WTC11 (cell line): Measurements from ENCODE around the gene SPACDR. TPM values are rescaled to one million over a fixed set of nuclear protein-coding genes. Genes with fewer than 3 reads are reported as not detected.

Experiments
- ATAC-seq: fragments of 200-7000 bp; cut with Tn5 transposase; 2 replicates; pipeline ENCODE4 v1.10.0; 2021; ENCODE audit warnings: mild to moderate bottlenecking, moderate library complexity
- CTCF ChIA-PET: fragments of 300-600 bp; sonication (Branson Sonifier 250); formaldehyde crosslinking; loops from one replicate; lab custom pipeline; 2021; ENCODE audit warnings: antibody characterized with exemption; lab: Charles Lee
- POLR2A ChIA-PET: fragments of 350-600 bp; sonication (Branson Sonifier 250); formaldehyde crosslinking; loops from one replicate; lab custom pipeline; 2021; ENCODE audit warnings: antibody characterized with exemption; lab: Charles Lee
- DNase-seq: peaks from one replicate; pipeline ENCODE4 v3.0.0; 2021; ENCODE audit warnings: low spot score
- H3K27ac Mint-ChIP-seq: 2 replicates; pipeline ENCODE4 v1.8.0; 2021; ENCODE audit warnings: mixed read lengths
- H3K27me3 Mint-ChIP-seq: 2 replicates; pipeline ENCODE4 v1.8.0; 2021; ENCODE audit warnings: low read depth, mild to moderate bottlenecking, moderate library complexity, mixed read lengths
- H3K36me3 Mint-ChIP-seq: 2 replicates; pipeline ENCODE4 v1.8.0; 2021; ENCODE audit warnings: mixed read lengths
- H3K4me1 Mint-ChIP-seq: 2 replicates; pipeline ENCODE4 v1.8.0; 2022; ENCODE audit warnings: mixed read lengths
- H3K4me3 Mint-ChIP-seq: 2 replicates; pipeline ENCODE4 v1.8.0; 2021; ENCODE audit warnings: mild to moderate bottlenecking, moderate library complexity, mixed read lengths
- H3K9me3 Mint-ChIP-seq: 2 replicates; pipeline ENCODE4 v1.8.0; 2021; ENCODE audit warnings: mixed read lengths
- ATF3 ChIP-seq: sonication (generic); formaldehyde crosslinking; conservative IDR thresholded peaks from 2 replicates; pipeline ENCODE4 v1.8.1; 2022; ENCODE audit warnings: mild to moderate bottlenecking, missing genetic modification reagents
- CREB1 ChIP-seq: sonication (generic); formaldehyde crosslinking; IDR thresholded peaks from 2 replicates; pipeline ENCODE4 v1.8.0; 2023; ENCODE audit warnings: mild to moderate bottlenecking, missing genetic modification reagents
- E2F4 ChIP-seq: sonication (generic); formaldehyde crosslinking; IDR thresholded peaks from 2 replicates; pipeline ENCODE4 v1.8.1; 2022; ENCODE audit warnings: low read depth, mild to moderate bottlenecking, moderate library complexity, missing genetic modification reagents, borderline replicate concordance
- FOXP4 ChIP-seq: sonication (generic); formaldehyde crosslinking; IDR thresholded peaks from 2 replicates; pipeline ENCODE4 v1.8.0; 2022; ENCODE audit warnings: mild to moderate bottlenecking, missing genetic modification reagents
- HMGA2 ChIP-seq: fragments of 250-450 bp; sonication (Bioruptor Pico); IDR thresholded peaks from 2 replicates; pipeline ENCODE4 v1.4.0; 2021; ENCODE audit warnings: mild to moderate bottlenecking, moderate library complexity
- KAT7 ChIP-seq: sonication (generic); formaldehyde crosslinking; IDR thresholded peaks from 2 replicates; pipeline ENCODE4 v1.8.1; 2023; ENCODE audit warnings: missing genetic modification reagents, mild to moderate bottlenecking, borderline replicate concordance
- NR3C1 ChIP-seq: sonication (generic); formaldehyde crosslinking; conservative IDR thresholded peaks from 2 replicates; pipeline ENCODE4 v1.8.1; 2023; ENCODE audit warnings: low read depth, mild to moderate bottlenecking, missing genetic modification reagents
- PRRX2 ChIP-seq: fragments of 250-450 bp; sonication (Bioruptor Pico); IDR thresholded peaks from 2 replicates; pipeline ENCODE4 v1.8.0; 2021; ENCODE audit warnings: mild to moderate bottlenecking
- SMAD3 ChIP-seq: sonication (generic); formaldehyde crosslinking; IDR thresholded peaks from 2 replicates; pipeline ENCODE4 v1.8.0; 2022; ENCODE audit warnings: missing genetic modification reagents, mild to moderate bottlenecking, borderline replicate concordance
- SP1 ChIP-seq: sonication (generic); formaldehyde crosslinking; conservative IDR thresholded peaks from 2 replicates; pipeline ENCODE4 v1.8.1; 2022; ENCODE audit warnings: missing genetic modification reagents
- TCF7 ChIP-seq: sonication (generic); formaldehyde crosslinking; IDR thresholded peaks from 2 replicates; pipeline ENCODE4 v1.8.0; 2022; ENCODE audit warnings: mild to moderate bottlenecking, low read depth, missing genetic modification reagents, moderate library complexity
- TEAD4 ChIP-seq: sonication (generic); formaldehyde crosslinking; IDR thresholded peaks from 2 replicates; pipeline ENCODE4 v1.8.0; 2022; ENCODE audit warnings: mild to moderate bottlenecking, missing genetic modification reagents
- TP53 ChIP-seq: sonication (generic); formaldehyde crosslinking; IDR thresholded peaks from 2 replicates; pipeline ENCODE4 v1.8.1; 2023; ENCODE audit warnings: mild to moderate bottlenecking, missing genetic modification reagents
- ZNF263 ChIP-seq: sonication (generic); formaldehyde crosslinking; IDR thresholded peaks from 2 replicates; pipeline ENCODE4 v1.8.1; 2022; ENCODE audit warnings: low read depth, mild to moderate bottlenecking, moderate library complexity, missing genetic modification reagents
- ZNF396 ChIP-seq: fragments of 250-450 bp; sonication (Bioruptor Pico); IDR thresholded peaks from 2 replicates; pipeline ENCODE4 v1.8.0; 2021; ENCODE audit warnings: mild to moderate bottlenecking, moderate library complexity, borderline replicate concordance
- total RNA-seq: library from RNA; stranded (reverse); gene quantifications from 3 replicates; pipeline ENCODE4 v1.2.3, GENCODE V29; 2021
- TF ChIP-seq, protein P1 (sequence below): sonication (generic); formaldehyde crosslinking; IDR thresholded peaks from 2 replicates; pipeline ENCODE4 v1.8.1; 2022; ENCODE audit warnings: mild to moderate bottlenecking, moderate library complexity, missing genetic modification reagents
- TF ChIP-seq, protein P2 (sequence below): sonication (generic); formaldehyde crosslinking; IDR thresholded peaks from 2 replicates; pipeline ENCODE4 v1.8.1; 2022; ENCODE audit warnings: missing genetic modification reagents, borderline replicate concordance
- TF ChIP-seq, protein P3 (sequence below): sonication (generic); formaldehyde crosslinking; IDR thresholded peaks from 2 replicates; pipeline ENCODE4 v1.8.1; 2022; ENCODE audit warnings: low read depth, missing genetic modification reagents, borderline replicate concordance
- TF ChIP-seq, protein P4 (sequence below): sonication (generic); formaldehyde crosslinking; IDR thresholded peaks from 2 replicates; pipeline ENCODE4 v1.8.1; 2023; ENCODE audit warnings: mild to moderate bottlenecking, missing genetic modification reagents, moderate library complexity
- TF ChIP-seq, protein P5 (sequence below): fragments of 250-450 bp; sonication (Bioruptor Pico); conservative IDR thresholded peaks from 2 replicates; pipeline ENCODE4 v1.9.0; 2021; ENCODE audit warnings: mild to moderate bottlenecking

SPACDR gene
- total RNA-seq, 1 experiment from 2014 or later: 0.33 TPM

GRCh38 chr7:100433276-100433591 is 30.8 kb downstream of the SPACDR start (continued):
- no peak for TF ChIP-seq ZNF263
- no peak for TF ChIP-seq ATF3 (CRISPR knock-in tag)
- no peak for TF ChIP-seq E2F4 (CRISPR knock-in tag)
- TF ChIP-seq, protein P1, sequence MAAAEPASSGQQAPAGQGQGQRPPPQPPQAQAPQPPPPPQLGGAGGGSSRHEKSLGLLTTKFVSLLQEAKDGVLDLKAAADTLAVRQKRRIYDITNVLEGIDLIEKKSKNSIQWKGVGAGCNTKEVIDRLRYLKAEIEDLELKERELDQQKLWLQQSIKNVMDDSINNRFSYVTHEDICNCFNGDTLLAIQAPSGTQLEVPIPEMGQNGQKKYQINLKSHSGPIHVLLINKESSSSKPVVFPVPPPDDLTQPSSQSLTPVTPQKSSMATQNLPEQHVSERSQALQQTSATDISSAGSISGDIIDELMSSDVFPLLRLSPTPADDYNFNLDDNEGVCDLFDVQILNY: no peak
- TF ChIP-seq SMAD3: no peak

DNA sequence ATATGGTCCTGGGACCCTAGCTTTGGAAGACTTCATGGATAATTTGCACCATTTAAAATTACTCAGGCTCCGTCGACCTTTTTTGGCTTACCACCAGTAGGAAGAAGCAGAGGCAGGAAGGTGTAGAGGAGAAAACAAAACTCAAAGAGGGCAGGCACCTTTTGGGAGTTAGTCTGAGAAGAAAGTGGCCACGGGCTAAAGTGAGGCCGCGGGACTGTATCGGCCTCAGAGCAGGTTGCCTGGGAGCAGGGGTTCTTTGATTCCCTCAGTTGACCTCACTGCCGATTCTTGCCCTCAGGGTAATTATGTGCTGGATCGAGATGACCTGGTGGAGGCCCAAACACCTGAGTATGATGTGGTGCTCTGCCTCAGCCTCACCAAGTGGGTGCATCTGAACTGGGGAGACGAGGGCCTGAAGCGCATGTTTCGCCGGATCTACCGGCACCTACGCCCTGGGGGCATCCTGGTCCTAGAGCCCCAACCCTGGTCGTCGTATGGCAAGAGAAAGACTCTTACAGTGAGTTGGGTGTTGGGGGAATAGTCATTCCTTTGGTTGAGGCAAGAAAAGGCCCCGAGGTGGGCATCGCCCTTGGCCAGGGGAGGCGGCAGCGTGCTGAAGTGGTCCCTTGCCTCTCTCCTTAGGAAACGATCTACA is 31.3 kb downstream of the SPACDR start:
- DNase-seq: no peak
- peak overlapping the region; percentile 92 for H3K27ac Mint-ChIP-seq
- H3K36me3 Mint-ChIP-seq: peaks cover 33% of the 10 kb centered on the region
- CTCF ChIA-PET: interaction anchor here (1.0 to 2.4 kb wide), 2 partner anchors 18 to 23 kb away, joined by 3 to 14 read pairs; no protein-coding TSS in a partner anchor
- peaks cover 16% of the 10 kb centered on the region for H3K27me3 Mint-ChIP-seq
- no peak for ATAC-seq
- POLR2A ChIA-PET: no interaction called here
- peaks cover 36% of the 10 kb centered on the region for H3K4me1 Mint-ChIP-seq
- peaks cover 3% of the 10 kb centered on the region; the same call in 1 of the 2 replicates for H3K9me3 Mint-ChIP-seq
- H3K4me3 Mint-ChIP-seq: peak overlapping the region; percentile 77; the same call in 1 of the 2 replicates
- TF ChIP-seq TCF7: no peak
- no peak for TF ChIP-seq FOXP4 (CRISPR knock-in tag)
- TF ChIP-seq TP53: no peak
- no peak for TF ChIP-seq CREB1 (CRISPR knock-in tag)
- TF ChIP-seq NR3C1 (CRISPR knock-in tag): no peak
- TF ChIP-seq HMGA2 (CRISPR knock-in tag): no peak
- TF ChIP-seq, protein P2, sequence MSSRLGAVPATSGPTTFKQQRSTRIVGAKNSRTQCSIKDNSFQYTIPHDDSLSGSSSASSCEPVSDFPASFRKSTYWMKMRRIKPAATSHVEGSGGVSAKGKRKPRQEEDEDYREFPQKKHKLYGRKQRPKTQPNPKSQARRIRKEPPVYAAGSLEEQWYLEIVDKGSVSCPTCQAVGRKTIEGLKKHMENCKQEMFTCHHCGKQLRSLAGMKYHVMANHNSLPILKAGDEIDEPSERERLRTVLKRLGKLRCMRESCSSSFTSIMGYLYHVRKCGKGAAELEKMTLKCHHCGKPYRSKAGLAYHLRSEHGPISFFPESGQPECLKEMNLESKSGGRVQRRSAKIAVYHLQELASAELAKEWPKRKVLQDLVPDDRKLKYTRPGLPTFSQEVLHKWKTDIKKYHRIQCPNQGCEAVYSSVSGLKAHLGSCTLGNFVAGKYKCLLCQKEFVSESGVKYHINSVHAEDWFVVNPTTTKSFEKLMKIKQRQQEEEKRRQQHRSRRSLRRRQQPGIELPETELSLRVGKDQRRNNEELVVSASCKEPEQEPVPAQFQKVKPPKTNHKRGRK: no peak
- TF ChIP-seq, protein P3, sequence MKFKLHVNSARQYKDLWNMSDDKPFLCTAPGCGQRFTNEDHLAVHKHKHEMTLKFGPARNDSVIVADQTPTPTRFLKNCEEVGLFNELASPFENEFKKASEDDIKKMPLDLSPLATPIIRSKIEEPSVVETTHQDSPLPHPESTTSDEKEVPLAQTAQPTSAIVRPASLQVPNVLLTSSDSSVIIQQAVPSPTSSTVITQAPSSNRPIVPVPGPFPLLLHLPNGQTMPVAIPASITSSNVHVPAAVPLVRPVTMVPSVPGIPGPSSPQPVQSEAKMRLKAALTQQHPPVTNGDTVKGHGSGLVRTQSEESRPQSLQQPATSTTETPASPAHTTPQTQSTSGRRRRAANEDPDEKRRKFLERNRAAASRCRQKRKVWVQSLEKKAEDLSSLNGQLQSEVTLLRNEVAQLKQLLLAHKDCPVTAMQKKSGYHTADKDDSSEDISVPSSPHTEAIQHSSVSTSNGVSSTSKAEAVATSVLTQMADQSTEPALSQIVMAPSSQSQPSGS (CRISPR knock-in tag): no peak
- no peak for TF ChIP-seq E2F4 (CRISPR knock-in tag)
- TF ChIP-seq ZNF396 (CRISPR knock-in tag): no peak
- TF ChIP-seq ATF3 (CRISPR knock-in tag): no peak
- no peak for TF ChIP-seq TEAD4 (CRISPR knock-in tag)
- no peak for TF ChIP-seq KAT7 (CRISPR knock-in tag)
- no peak for TF ChIP-seq PRRX2 (CRISPR knock-in tag)
- TF ChIP-seq SP1 (CRISPR knock-in tag): no peak
- TF ChIP-seq, protein P4, sequence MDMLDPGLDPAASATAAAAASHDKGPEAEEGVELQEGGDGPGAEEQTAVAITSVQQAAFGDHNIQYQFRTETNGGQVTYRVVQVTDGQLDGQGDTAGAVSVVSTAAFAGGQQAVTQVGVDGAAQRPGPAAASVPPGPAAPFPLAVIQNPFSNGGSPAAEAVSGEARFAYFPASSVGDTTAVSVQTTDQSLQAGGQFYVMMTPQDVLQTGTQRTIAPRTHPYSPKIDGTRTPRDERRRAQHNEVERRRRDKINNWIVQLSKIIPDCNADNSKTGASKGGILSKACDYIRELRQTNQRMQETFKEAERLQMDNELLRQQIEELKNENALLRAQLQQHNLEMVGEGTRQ (CRISPR knock-in tag): no peak
- TF ChIP-seq, protein P5, sequence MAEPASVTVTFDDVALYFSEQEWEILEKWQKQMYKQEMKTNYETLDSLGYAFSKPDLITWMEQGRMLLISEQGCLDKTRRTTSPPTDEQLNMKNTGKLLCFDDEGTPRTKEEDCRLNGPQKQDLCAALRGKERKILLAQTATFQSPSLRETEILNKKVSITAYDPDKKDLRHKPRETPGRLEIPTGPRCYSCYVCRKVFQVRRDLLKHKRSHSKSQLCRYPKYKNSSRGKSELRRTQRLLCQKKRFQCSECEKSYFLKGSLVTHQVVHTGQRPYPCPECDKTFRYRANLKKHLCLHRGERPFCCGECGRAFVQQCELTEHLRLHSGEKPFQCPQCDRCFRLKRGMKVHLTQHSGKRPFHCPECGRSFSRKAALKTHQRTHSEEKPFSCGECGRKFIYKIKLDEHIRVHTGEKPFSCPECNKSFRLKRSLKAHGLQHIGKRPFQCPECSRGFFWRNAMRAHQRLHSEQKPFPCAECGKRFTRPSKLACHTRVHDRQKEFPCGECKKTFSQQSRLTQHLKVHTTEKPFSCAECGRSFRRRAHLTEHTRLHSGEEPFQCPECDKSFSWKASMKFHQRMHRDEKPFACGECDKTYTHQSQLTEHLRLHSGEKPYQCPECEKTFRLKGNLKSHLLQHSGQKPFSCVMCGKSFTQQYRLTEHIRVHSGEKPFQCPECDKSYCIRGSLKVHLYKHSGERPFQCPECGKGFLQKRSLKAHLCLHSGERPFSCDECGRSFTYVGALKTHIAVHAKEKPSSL (CRISPR knock-in tag): no peak
